Thoracic aorta (tissue), 2 donors: Measurements from ENCODE around the gene SH3BP4. TPM values are rescaled to one million over a fixed set of nuclear protein-coding genes. Genes with fewer than 3 reads are reported as not detected.

Experiments
- ATAC-seq: fragments of 150-250 bp; one replicate; pipeline ENCODE4 v1.8.0; 2017; ENCODE audit warnings: low read depth; ENCODE audit not compliant: insufficient number of reproducible peaks, low FRiP score
- DNase-seq: peaks from one replicate; pipeline ENCODE4 v3.0.0-alpha.2; 2020; ENCODE audit warnings: low spot score
- H3K27ac ChIP-seq, 2 donors: fragments of 200-600 bp; sonication (generic); 1 replicate in 1 of 2; 2 replicates in 1 of 2; pipeline ENCODE4 v1.5.1; 2016; ENCODE audit warnings: mild to moderate bottlenecking in 2 of 2, moderate library complexity in 2 of 2
- H3K27me3 ChIP-seq: fragments of 200-600 bp; sonication (generic); replicated peaks from 2 replicates; pipeline ENCODE4 v1.6.0; 2016; ENCODE audit warnings: mild to moderate bottlenecking; ENCODE audit not compliant: insufficient read depth
- H3K36me3 ChIP-seq: fragments of 200-600 bp; sonication (generic); one replicate; pipeline ENCODE4 v1.5.1; 2016
- H3K4me1 ChIP-seq, 2 donors: fragments of 200-600 bp; sonication (generic); 1 replicate in 1 of 2; 2 replicates in 1 of 2; pipeline versions ENCODE4 v1.5.1 to v1.6.0; 2016; ENCODE audit warnings: low read depth in 2 of 2, mild to moderate bottlenecking in 1 of 2; ENCODE audit not compliant: control insufficient read depth in 1 of 2
- H3K4me3 ChIP-seq: fragments of 200-600 bp; sonication (generic); 2 replicates; pipeline ENCODE4 v1.5.1; 2016; ENCODE audit warnings: mild to moderate bottlenecking
- H3K9me3 ChIP-seq: fragments of 200-600 bp; sonication (generic); 2 replicates; pipeline ENCODE4 v1.5.1; 2016
- CTCF ChIP-seq: fragments of 200-600 bp; sonication (generic); IDR thresholded peaks from one replicate; pipeline ENCODE4 v1.5.1; 2019; ENCODE audit warnings: antibody characterized with exemption
- total RNA-seq, 2 donors: library from RNA; depleted of rRNA; stranded (reverse); fragments of >200 nt; gene quantifications; one replicate each; pipeline versions ENCODE4 v1.1.0 to v1.2.3, GENCODE V29; 2016

SH3BP4 gene
- total RNA-seq, 2 donors from 2014 or later, result 24.0 to 32.4 TPM

GRCh38 chr2:235041221-235041917 lies 89.6 kb downstream of the SH3BP4 start:
- peaks cover 13% of the 10 kb centered on the region for H3K36me3 ChIP-seq
- no peaks in the 10 kb centered on the region for H3K27me3 ChIP-seq
- H3K4me1 ChIP-seq, result no peaks in the 10 kb centered on the region
- no peak for TF ChIP-seq CTCF
- DNase-seq (no peak), ATAC-seq (no peak)
- H3K4me3 ChIP-seq, result no peak overlapping the region
- H3K9me3 ChIP-seq, result no peaks in the 10 kb centered on the region
- H3K27ac ChIP-seq, result no peak overlapping the region

GRCh38 chr2:235041918-235042575 lies 90.2 kb downstream of the SH3BP4 start:
- Histone ChIP-seq H3K9me3 (no peaks in the 10 kb centered on the region), H3K27ac (no peak overlapping the region), H3K4me3 (no peak overlapping the region), H3K36me3 (peaks cover 13% of the 10 kb centered on the region), H3K27me3 (no peaks in the 10 kb centered on the region), H3K4me1 (no peaks in the 10 kb centered on the region)
- ATAC-seq (no peak), DNase-seq (no peak)
- no peak for TF ChIP-seq CTCF

DNA sequence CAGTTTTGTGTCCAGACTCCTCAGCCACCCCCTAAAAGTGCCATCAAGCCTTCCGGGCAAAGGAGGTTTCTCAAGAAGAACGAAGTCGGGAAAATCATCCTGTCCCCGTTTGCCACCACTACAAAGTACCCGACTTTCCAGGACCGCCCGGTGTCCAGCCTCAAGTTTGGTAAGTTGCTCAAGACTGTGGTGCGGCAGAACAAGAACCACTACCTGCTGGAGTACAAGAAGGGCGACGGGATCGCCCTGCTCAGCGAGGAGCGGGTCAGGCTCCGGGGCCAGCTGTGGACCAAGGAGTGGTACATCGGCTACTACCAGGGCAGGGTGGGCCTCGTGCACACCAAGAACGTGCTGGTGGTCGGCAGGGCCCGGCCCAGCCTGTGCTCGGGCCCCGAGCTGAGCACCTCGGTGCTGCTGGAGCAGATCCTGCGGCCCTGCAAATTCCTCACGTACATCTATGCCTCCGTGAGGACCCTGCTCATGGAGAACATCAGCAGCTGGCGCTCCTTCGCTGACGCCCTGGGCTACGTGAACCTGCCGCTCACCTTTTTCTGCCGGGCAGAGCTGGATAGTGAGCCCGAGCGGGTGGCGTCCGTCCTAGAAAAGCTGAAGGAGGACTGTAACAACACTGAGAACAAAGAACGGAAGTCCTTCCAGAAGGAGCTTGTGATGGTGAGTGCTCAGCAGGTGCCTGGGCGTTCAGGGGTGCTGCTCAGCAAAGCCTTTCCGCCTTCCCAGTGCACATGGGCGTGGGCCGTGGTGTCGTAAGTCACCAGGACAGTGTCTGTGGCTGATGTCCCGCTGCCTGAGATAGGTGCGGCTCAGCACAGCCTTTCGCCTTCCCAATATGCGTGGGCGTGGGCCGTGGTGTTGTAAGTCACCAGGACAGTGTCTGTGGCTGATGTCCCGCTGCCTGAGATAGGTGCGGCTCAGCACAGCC lies 91.0 kb downstream of the SH3BP4 start:
- Histone ChIP-seq H3K36me3 (peaks cover 13% of the 10 kb centered on the region), H3K4me3 (no peak overlapping the region), H3K27ac (no peak overlapping the region), H3K27me3 (no peaks in the 10 kb centered on the region), H3K9me3 (no peaks in the 10 kb centered on the region), H3K4me1 (no peaks in the 10 kb centered on the region)
- ATAC-seq (no peak), DNase-seq (no peak)
- no peak for TF ChIP-seq CTCF

DNA sequence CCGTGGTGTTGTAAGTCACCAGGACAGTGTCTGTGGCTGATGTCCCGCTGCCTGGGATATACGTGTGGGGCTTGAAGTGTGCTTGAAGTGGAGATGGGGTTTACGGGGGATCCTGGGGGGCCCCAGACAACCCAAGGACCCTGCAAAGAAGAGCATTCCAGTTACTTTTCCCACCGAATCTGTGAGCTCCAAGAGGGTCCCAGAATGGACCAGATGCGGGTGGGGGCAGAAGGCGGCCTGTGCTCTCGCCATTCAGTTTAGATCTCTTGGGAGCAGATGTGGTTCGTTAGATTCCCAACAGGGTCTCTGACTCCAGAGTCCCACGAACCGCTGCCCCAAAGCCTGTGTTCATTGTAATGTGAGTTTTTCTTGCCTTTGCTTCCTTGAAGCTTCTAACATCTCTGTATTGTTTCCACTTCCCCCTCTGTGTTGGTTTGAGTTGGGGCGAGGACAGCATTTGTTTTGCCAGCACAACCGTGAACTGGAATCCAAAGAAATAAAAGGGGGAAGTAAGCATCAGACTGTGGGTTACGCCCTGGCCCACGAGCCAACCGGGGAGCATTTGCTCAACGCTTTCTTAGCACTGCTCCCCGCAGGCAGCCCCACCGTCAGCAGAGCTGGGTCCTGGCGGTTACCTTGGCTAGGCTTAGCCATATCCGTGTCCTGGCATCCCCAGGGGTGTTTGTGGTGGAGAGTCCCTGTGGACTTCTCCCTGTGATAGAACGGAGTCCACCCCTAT lies 92.1 kb downstream of the SH3BP4 start:
- peaks cover 13% of the 10 kb centered on the region for H3K36me3 ChIP-seq
- no peak for TF ChIP-seq CTCF
- no peak overlapping the region for H3K27ac ChIP-seq
- no peaks in the 10 kb centered on the region for H3K4me1 ChIP-seq
- H3K9me3 ChIP-seq, result no peaks in the 10 kb centered on the region
- DNase-seq (no peak), ATAC-seq (no peak)
- no peaks in the 10 kb centered on the region for H3K27me3 ChIP-seq
- H3K4me3 ChIP-seq, result no peak overlapping the region
